PC-3 (cell line): ENCODE measurements around the gene DZIP1. TPM values are rescaled to one million over a fixed set of nuclear protein-coding genes. Genes with fewer than 3 reads are reported as not detected.
A peak's percentile ranks its signal among the peaks of the same experiment; 100 is the strongest.

Experiments
- ATAC-seq: fragments of 200-7000 bp; cut with Tn5 transposase; 2 replicates; pipeline ENCODE4 v1.9.1; 2020; ENCODE audit warnings: mild to moderate bottlenecking, moderate library complexity
- BruUV-seq: library from RNA; stranded (reverse); fragments of 400-500 nt; replicated peaks from 2 replicates; lab custom pipeline; 2021; lab: Mats Ljungman, UMichigan
- CTCF ChIA-PET: fragments of 300-600 bp; sonication (Branson Sonifier 250); formaldehyde crosslinking; loops from one replicate; lab custom pipeline; 2022; ENCODE audit warnings: antibody characterized with exemption; lab: Charles Lee
- POLR2A ChIA-PET: fragments of 300-600 bp; sonication (Branson Sonifier 250); formaldehyde crosslinking; loops from one replicate; lab custom pipeline; 2022; ENCODE audit warnings: antibody characterized with exemption; ENCODE audit not compliant: unreplicated experiment; lab: Charles Lee
- DNase-seq: peaks from one replicate; pipeline ENCODE4 v3.0.0-alpha.2; 2015
- H2AFZ ChIP-seq: fragments of 300-600 bp; sonication (generic); 2 replicates; pipeline ENCODE4 v1.6.0; 2016; ENCODE audit warnings: antibody characterized with exemption, low read length
- H3F3A ChIP-seq: fragments of 300-600 bp; sonication (generic); one replicate; pipeline ENCODE4 v1.6.0; 2017; ENCODE audit warnings: antibody characterized with exemption, low read length, control low read depth, mild to moderate bottlenecking; ENCODE audit not compliant: unreplicated experiment
- H3K27ac ChIP-seq: fragments of 300-600 bp; sonication (generic); 2 replicates; pipeline ENCODE4 v1.5.1; 2016; ENCODE audit warnings: mild to moderate bottlenecking, low read length
- H3K27me3 ChIP-seq: fragments of 300-600 bp; sonication (generic); 2 replicates; pipeline ENCODE4 v1.6.1; 2016; ENCODE audit warnings: low read length, mixed read lengths
- H3K36me3 ChIP-seq: fragments of 300-600 bp; sonication (generic); 2 replicates; pipeline ENCODE4 v1.6.1; 2016; ENCODE audit warnings: low read depth, mixed run types, low read length, mixed read lengths
- H3K4me1 ChIP-seq: fragments of 300-600 bp; sonication (generic); 2 replicates; pipeline ENCODE4 v1.5.1; 2016; ENCODE audit warnings: low read length; ENCODE audit not compliant: insufficient read depth
- H3K4me2 ChIP-seq: fragments of 300-600 bp; sonication (generic); 2 replicates; pipeline ENCODE4 v1.6.0; 2016; ENCODE audit warnings: low read length
- H3K4me3 ChIP-seq: fragments of 300-600 bp; sonication (generic); 2 replicates; pipeline ENCODE4 v1.5.1; 2016; ENCODE audit warnings: mild to moderate bottlenecking, low read length, mixed read lengths
- H3K79me2 ChIP-seq: fragments of 300-600 bp; sonication (generic); 2 replicates; pipeline ENCODE4 v1.6.1; 2017; ENCODE audit warnings: low read length, mixed read lengths
- H3K9ac ChIP-seq: fragments of 300-600 bp; sonication (generic); 2 replicates; pipeline ENCODE4 v1.6.0; 2016; ENCODE audit warnings: mild to moderate bottlenecking, low read length
- H3K9me2 ChIP-seq: fragments of 300-600 bp; sonication (generic); replicated peaks from 2 replicates; pipeline ENCODE4 v1.6.1; 2016; ENCODE audit warnings: mixed run types, low read length, mixed read lengths
- H3K9me3 ChIP-seq: fragments of 300-600 bp; sonication (generic); 2 replicates; pipeline ENCODE4 v1.6.1; 2016; ENCODE audit warnings: low read length, mixed read lengths
- H4K20me1 ChIP-seq: fragments of 300-600 bp; sonication (generic); 2 replicates; pipeline ENCODE4 v1.6.1; 2016; ENCODE audit warnings: low read length, mixed read lengths
- CTCF ChIP-seq: fragments of 300-600 bp; sonication (generic); conservative IDR thresholded peaks from 2 replicates; pipeline ENCODE4 v1.5.1; 2017; ENCODE audit warnings: antibody characterized with exemption, low read depth, mild to moderate bottlenecking, low read length
- EZH2 ChIP-seq: fragments of 300-600 bp; sonication (generic); IDR thresholded peaks from one replicate; pipeline ENCODE4 v1.6.1; 2017; ENCODE audit warnings: antibody characterized with exemption, mild to moderate bottlenecking, low read length; ENCODE audit not compliant: unreplicated experiment
- EZH2phosphoT487 ChIP-seq: fragments of 300-600 bp; sonication (generic); IDR thresholded peaks from 2 replicates; pipeline ENCODE4 v1.6.1; 2018; ENCODE audit warnings: mild to moderate bottlenecking, antibody characterized with exemption, low read length, borderline replicate concordance
- intact Hi-C: fragments of 100-400 bp; cut with micrococcal nuclease; formaldehyde crosslinking; loops from 2 replicates; pipeline ENCODE4 v1.9.0; 2023
- total RNA-seq: library from RNA; depleted of rRNA; stranded (reverse); fragments of >200 nt; gene quantifications from 2 replicates; pipeline ENCODE4 v1.2.3, GENCODE V29; 2014

The DZIP1 gene
- total RNA-seq, 1 experiment from 2014 or later = 3.5 TPM

GRCh38 chr13:95642999-95643398 is 1.5 kb downstream of the DZIP1 start:
- no peaks in the 10 kb centered on the region for H3K79me2 ChIP-seq
- no TSS peak for BruUV-seq
- no peak overlapping the region for H3K9ac ChIP-seq
- intact Hi-C loops = no loop called here
- CTCF ChIA-PET = no interaction called here
- H3K4me3 ChIP-seq = no peak overlapping the region
- TF ChIP-seq CTCF (no peak), EZH2 (no peak), EZH2phosphoT487 (no peak)
- no peak overlapping the region for H2AFZ ChIP-seq
- H3K4me1 ChIP-seq = peaks cover 4% of the 10 kb centered on the region
- H3K4me2 ChIP-seq = no peak overlapping the region
- no peaks in the 10 kb centered on the region for H3F3A ChIP-seq
- H3K9me3 ChIP-seq = no peaks in the 10 kb centered on the region
- H3K27me3 ChIP-seq = no peaks in the 10 kb centered on the region
- POLR2A ChIA-PET = no interaction called here
- H4K20me1 ChIP-seq = no peaks in the 10 kb centered on the region
- no peak overlapping the region for H3K27ac ChIP-seq
- H3K9me2 ChIP-seq = no peaks in the 10 kb centered on the region
- ATAC-seq = no peak
- no peak for DNase-seq
- H3K36me3 ChIP-seq = no peaks in the 10 kb centered on the region

- no peak for DNase-seq
- Histone ChIP-seq H3K4me2 (peak overlapping the region; percentile 66), H3F3A (no peaks in the 10 kb centered on the region), H3K9me2 (no peaks in the 10 kb centered on the region), H3K4me3 (0 out of 2 replicates have a peak overlapping the region, but pooled peaks have one; percentile 35), H3K4me1 (peaks cover 4% of the 10 kb centered on the region), H4K20me1 (no peaks in the 10 kb centered on the region), H3K36me3 (no peaks in the 10 kb centered on the region), H2AFZ (0 out of 2 replicates have a peak overlapping the region, but pooled peaks have one; percentile 26), H3K9ac (no peak overlapping the region), H3K27ac (no peak overlapping the region), H3K9me3 (no peaks in the 10 kb centered on the region), H3K27me3 (no peaks in the 10 kb centered on the region), H3K79me2 (no peaks in the 10 kb centered on the region)
- BruUV-seq = no TSS peak
- ChIA-PET CTCF (no interaction called here), POLR2A (no interaction called here)
- TF ChIP-seq EZH2 = no peak
- TF ChIP-seq CTCF = no peak
- no peak for TF ChIP-seq EZH2phosphoT487
- intact Hi-C loops = no loop called here
- no peak for ATAC-seq
These were observed 2.4 kb downstream of the DZIP1 start for GRCh38 chr13:95642028-95642621.

- H3K36me3 ChIP-seq = no peaks in the 10 kb centered on the region
- H3K9me3 ChIP-seq = no peaks in the 10 kb centered on the region
- H3K4me1 ChIP-seq = peaks cover 4% of the 10 kb centered on the region
- no peak overlapping the region for H3K27ac ChIP-seq
- no peaks in the 10 kb centered on the region for H3F3A ChIP-seq
- no peak overlapping the region for H3K4me3 ChIP-seq
- H2AFZ ChIP-seq = no peak overlapping the region
- ChIA-PET POLR2A (no interaction called here), CTCF (no interaction called here)
- no peak for TF ChIP-seq CTCF
- TF ChIP-seq EZH2phosphoT487 = no peak
- no peak for TF ChIP-seq EZH2
- H4K20me1 ChIP-seq = no peaks in the 10 kb centered on the region
- no peaks in the 10 kb centered on the region for H3K9me2 ChIP-seq
- DNase-seq (no peak), ATAC-seq (no peak)
- intact Hi-C loops = no loop called here
- BruUV-seq = no TSS peak
- no peak overlapping the region for H3K4me2 ChIP-seq
- H3K79me2 ChIP-seq = no peaks in the 10 kb centered on the region
- H3K9ac ChIP-seq = no peak overlapping the region
- H3K27me3 ChIP-seq = no peaks in the 10 kb centered on the region
These were observed 3.0 kb downstream of the DZIP1 start for GRCh38 chr13:95641291-95642027.
